CD4-positive, CD25-positive, alpha-beta regulatory T cell (primary cell): ENCODE measurements around the gene PPIL4. TPM values are rescaled to one million over a fixed set of nuclear protein-coding genes. Genes with fewer than 3 reads are reported as not detected.

Experiments used
- ATAC-seq, 2 donors: fragments of 150-1000 bp; cut with Tn5 transposase; one replicate each; pipeline ENCODE4 v1.10.0; 2021; ENCODE audit warnings: low read depth in 2 of 2, moderate number of reproducible peaks in 2 of 2, moderate library complexity in 1 of 2
- DNase-seq, 3 donors: peaks; one replicate each; pipeline versions ENCODE4 v3.0.0 to v3.0.0-alpha.2; 2012 to 2022; ENCODE audit warnings: mixed read lengths in 1 of 3
- H3K27ac ChIP-seq: one replicate; pipeline ENCODE4 v1.7.0; 2013; ENCODE audit warnings: mild to moderate bottlenecking, low read length; ENCODE audit not compliant: insufficient read depth, poor library complexity, severe bottlenecking
- H3K27me3 ChIP-seq: one replicate; pipeline ENCODE4 v1.7.0; 2013; ENCODE audit warnings: low read length; ENCODE audit not compliant: control insufficient read depth, insufficient read depth
- H3K36me3 ChIP-seq: one replicate; pipeline ENCODE4 v1.7.0; 2013; ENCODE audit warnings: mild to moderate bottlenecking, low read length, moderate library complexity; ENCODE audit not compliant: control insufficient read depth, insufficient read depth
- H3K4me1 ChIP-seq: 2 replicates; pipeline ENCODE4 v1.7.0; 2013; ENCODE audit warnings: mild to moderate bottlenecking, low read length; ENCODE audit not compliant: insufficient read depth, control insufficient read depth, poor library complexity, severe bottlenecking
- H3K4me3 ChIP-seq: one replicate; pipeline ENCODE4 v1.7.0; 2013; ENCODE audit warnings: low read depth, mild to moderate bottlenecking, low read length, moderate library complexity
- H3K9me3 ChIP-seq, 2 experiments: 1 replicate in 1 of 2; 2 replicates in 1 of 2; pipeline ENCODE4 v1.7.0; 2013; ENCODE audit warnings: low read length in 2 of 2, mild to moderate bottlenecking in 1 of 2, moderate library complexity in 1 of 2; ENCODE audit not compliant: control insufficient read depth in 2 of 2
- H3K27ac Mint-ChIP-seq, 3 donors: one replicate each; pipeline ENCODE4 v1.8.0; 2020 to 2022; ENCODE audit warnings: mild to moderate bottlenecking in 3 of 3, mixed read lengths in 3 of 3, moderate library complexity in 2 of 3
- H3K27me3 Mint-ChIP-seq: one replicate; pipeline ENCODE4 v1.8.0; 2022; ENCODE audit warnings: mild to moderate bottlenecking, mixed read lengths
- H3K36me3 Mint-ChIP-seq: one replicate; pipeline ENCODE4 v1.8.0; 2020; ENCODE audit warnings: mixed read lengths
- H3K4me1 Mint-ChIP-seq, 4 donors: one replicate each; pipeline ENCODE4 v1.8.0; 2020 to 2022; ENCODE audit warnings: mixed read lengths in 4 of 4, mild to moderate bottlenecking in 1 of 4
- H3K4me3 Mint-ChIP-seq, 4 donors: one replicate each; pipeline ENCODE4 v1.8.0; 2020 to 2022; ENCODE audit warnings: mild to moderate bottlenecking in 4 of 4, mixed read lengths in 4 of 4, moderate library complexity in 3 of 4
- H3K9me3 Mint-ChIP-seq, 7 donors: one replicate each; pipeline ENCODE4 v1.8.0; 2020 to 2022; ENCODE audit warnings: mixed read lengths in 7 of 7, mild to moderate bottlenecking in 3 of 7, moderate library complexity in 2 of 7
- polyA plus RNA-seq, 4 donors: library from polyadenylated mRNA; unstranded; fragments of 300-500 nt; fragmentation: Illumina TruSeq; gene quantifications; one replicate each; pipeline ENCODE4 v1.2.3, GENCODE V29; 2021
- total RNA-seq: library from RNA; stranded (reverse); gene quantifications from one replicate; pipeline ENCODE4 v1.2.3, GENCODE V29; 2022

Gene PPIL4
- total and polyA plus RNA-seq, 5 donors from 2014 or later = 10.0 to 40.8 (median 12.8) TPM

DNA sequence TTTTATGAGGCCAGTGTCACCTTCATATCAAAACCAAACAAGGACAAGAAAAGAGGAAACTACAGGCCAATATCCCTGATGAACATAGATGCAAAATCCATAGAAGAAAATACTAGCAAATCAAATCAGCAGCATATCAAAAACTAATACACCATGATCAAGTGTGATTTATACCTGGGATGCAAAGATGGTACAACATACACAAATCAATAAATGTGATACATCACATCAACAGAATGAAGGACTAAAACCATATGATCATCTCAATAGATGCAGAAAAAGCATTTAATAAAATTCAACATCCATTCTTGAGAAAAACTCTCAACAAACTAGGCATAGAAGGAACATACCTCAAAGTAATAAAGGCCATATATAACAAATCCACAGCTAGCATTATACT lies 12.2 kb upstream of the PPIL4 start:
- Histone ChIP-seq H3K36me3 (no peaks in the 10 kb centered on the region), H3K4me3 (no peak overlapping the region), H3K27ac (no peak overlapping the region), H3K4me1 (no peaks in the 10 kb centered on the region), H3K9me3 (no peaks in the 10 kb centered on the region), H3K27me3 (peaks cover 15% of the 10 kb centered on the region)
- Mint-ChIP-seq H3K27me3 (peaks cover 69% of the 10 kb centered on the region), H3K27ac (no peak overlapping the region), H3K9me3 (no peaks in the 10 kb centered on the region), H3K4me3 (peak overlapping the region in 1 of 4 donors; percentile 55), H3K4me1 (no peaks in the 10 kb centered on the region), H3K36me3 (no peaks in the 10 kb centered on the region)
- no peak for ATAC-seq
- DNase-seq = no peak

DNA sequence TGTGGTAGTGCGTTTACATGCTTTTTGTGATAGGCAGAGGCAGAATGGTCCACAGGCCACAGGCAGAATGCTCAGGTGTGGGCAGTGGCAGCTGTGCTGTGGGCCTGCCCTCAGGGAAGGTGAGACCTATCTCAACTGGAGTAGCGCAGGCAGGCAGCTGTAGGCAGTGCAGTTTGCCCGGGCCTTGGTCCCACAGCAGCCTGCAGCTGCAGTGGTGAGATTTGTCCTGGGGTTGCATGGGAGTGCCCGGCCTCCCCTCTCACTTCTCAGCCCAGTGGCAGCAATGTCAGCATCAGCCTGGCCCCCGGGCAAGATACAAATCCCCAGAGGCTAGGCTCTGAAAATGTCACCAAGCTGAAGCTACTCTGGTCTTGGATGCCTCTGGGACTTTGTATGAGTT lies 6.1 kb upstream of the PPIL4 start:
- peaks cover 9% of the 10 kb centered on the region for H3K27me3 ChIP-seq
- Mint-ChIP-seq H3K36me3 (no peaks in the 10 kb centered on the region), H3K4me3 (peak overlapping the region in 1 of 4 donors; percentile 10), H3K9me3 (no peaks in the 10 kb centered on the region), H3K27ac (no peak overlapping the region), H3K4me1 (no peaks in the 10 kb centered on the region), H3K27me3 (peaks cover 48% of the 10 kb centered on the region)
- H3K36me3 ChIP-seq = no peaks in the 10 kb centered on the region
- ATAC-seq (no peak), DNase-seq (no peak)
- H3K4me3 ChIP-seq = no peak overlapping the region
- no peaks in the 10 kb centered on the region for H3K9me3 ChIP-seq
- no peak overlapping the region for H3K27ac ChIP-seq
- H3K4me1 ChIP-seq = no peaks in the 10 kb centered on the region

DNA sequence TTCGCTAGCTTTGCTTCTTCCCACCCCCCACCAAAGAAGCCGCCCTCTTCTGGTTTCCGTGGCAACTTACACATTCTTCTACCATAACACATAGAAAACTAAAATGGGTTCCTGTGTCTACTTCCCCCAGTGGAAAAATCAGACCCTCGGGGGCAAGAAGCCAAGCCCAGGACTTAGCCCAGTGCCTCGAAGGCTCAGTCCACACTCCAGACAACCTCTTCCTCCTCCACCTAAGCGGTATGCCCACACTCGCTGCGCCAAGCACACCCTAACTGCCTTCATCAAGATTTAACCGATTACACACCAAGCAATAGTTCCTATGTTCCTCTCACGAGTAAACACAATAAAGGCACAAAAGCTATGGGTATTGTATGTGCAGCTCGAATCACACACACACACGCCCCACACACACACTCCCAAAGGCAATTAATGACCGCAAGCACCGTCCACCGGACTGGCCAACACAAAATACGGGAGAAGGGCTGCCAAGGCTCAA lies 537 bp downstream of the PPIL4 start:
- H3K36me3 Mint-ChIP-seq = peaks cover 3% of the 10 kb centered on the region
- Histone ChIP-seq H3K36me3 (peaks cover 11% of the 10 kb centered on the region), H3K4me3 (peak overlapping the region; percentile 100), H3K4me1 (peaks cover 28% of the 10 kb centered on the region), H3K27ac (peak overlapping the region; percentile 100), H3K27me3 (no peaks in the 10 kb centered on the region), H3K9me3 (no peaks in the 10 kb centered on the region)
- H3K9me3 Mint-ChIP-seq = peaks cover 0 to 3% (median 0%) of the 10 kb centered on the region in 7 donors
- DNase-seq (peak; percentile 66 to 84 (median 79)), ATAC-seq (peak; percentile 43 to 58)
- peaks cover 11% of the 10 kb centered on the region for H3K27me3 Mint-ChIP-seq
- H3K4me1 Mint-ChIP-seq = peaks cover 26 to 39% (median 34%) of the 10 kb centered on the region in 4 donors
- H3K27ac Mint-ChIP-seq = peak overlapping the region; percentile 99 to 100 (median 100)
- H3K4me3 Mint-ChIP-seq = peak overlapping the region; percentile 98 to 99 (median 99)

DNA sequence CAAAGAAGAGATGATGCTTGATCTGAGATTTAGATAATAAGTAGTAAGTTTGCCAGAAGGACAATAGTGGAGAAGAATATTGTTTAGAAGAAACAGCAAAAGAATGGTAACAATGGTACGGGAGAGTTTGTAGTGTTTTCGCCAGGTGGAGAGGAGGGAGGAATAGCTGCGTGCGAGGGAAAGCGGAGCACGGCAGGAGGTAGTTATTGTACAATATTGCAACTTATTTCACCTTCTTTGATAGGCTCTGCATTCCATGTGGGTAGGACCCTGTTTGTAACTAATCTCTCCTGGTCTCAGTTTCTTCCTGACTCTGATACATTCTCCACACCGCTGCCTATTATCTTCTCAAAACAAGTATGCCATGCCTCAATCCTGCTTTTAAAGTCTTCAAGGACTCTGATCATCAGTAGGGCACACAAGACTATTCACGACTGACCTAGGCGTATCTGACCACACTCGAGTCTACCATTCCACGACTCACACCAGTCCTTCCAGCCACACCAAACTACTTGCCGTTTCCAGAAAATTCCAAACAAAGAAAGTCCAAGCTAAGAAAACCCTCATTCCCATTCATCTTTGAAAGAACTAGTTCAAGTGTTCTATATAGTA lies 1.1 kb downstream of the PPIL4 start:
- Mint-ChIP-seq H3K36me3 (peaks cover 3% of the 10 kb centered on the region), H3K27me3 (peaks cover 11% of the 10 kb centered on the region), H3K4me3 (peak overlapping the region; percentile 98 to 99 (median 99)), H3K27ac (peak overlapping the region; percentile 99 to 100 (median 100)), H3K9me3 (peaks cover 0 to 3% (median 0%) of the 10 kb centered on the region in 7 donors), H3K4me1 (peaks cover 26 to 42% (median 34%) of the 10 kb centered on the region in 4 donors)
- DNase-seq (no peak), ATAC-seq (no peak)
- peak overlapping the region; percentile 100 for H3K4me3 ChIP-seq
- H3K36me3 ChIP-seq = peaks cover 15% of the 10 kb centered on the region
- H3K27me3 ChIP-seq = no peaks in the 10 kb centered on the region
- H3K27ac ChIP-seq = peak overlapping the region; percentile 100
- H3K9me3 ChIP-seq = no peaks in the 10 kb centered on the region
- H3K4me1 ChIP-seq = peaks cover 28% of the 10 kb centered on the region

DNA sequence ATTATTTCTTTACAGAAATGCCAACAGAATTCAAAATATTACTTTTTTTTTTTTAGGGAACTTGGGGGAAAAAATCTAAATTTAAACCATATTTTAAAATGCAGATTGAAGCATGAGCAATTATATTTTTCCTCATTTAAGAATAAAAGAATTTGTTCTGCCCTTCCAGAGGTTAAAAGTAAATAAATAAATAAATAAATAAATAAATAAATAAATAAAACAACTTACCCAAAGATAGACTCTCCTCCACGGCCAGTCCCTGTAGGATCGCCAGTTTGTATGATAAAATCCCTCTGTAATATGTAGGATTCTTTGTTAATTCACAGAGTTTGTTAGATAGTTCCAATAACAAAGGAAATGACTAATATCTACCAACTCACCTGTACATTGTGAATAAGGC lies 4.7 kb downstream of the PPIL4 start:
- Histone ChIP-seq H3K9me3 (no peaks in the 10 kb centered on the region), H3K4me3 (no peak overlapping the region), H3K27me3 (no peaks in the 10 kb centered on the region), H3K36me3 (peaks cover 48% of the 10 kb centered on the region), H3K27ac (peak overlapping the region; percentile 10), H3K4me1 (peaks cover 28% of the 10 kb centered on the region)
- no peak overlapping the region for H3K27ac Mint-ChIP-seq
- DNase-seq (no peak), ATAC-seq (no peak)
- peaks cover 4% of the 10 kb centered on the region for H3K27me3 Mint-ChIP-seq
- no peak overlapping the region for H3K4me3 Mint-ChIP-seq
- peaks cover 28 to 46% (median 35%) of the 10 kb centered on the region in 4 donors for H3K4me1 Mint-ChIP-seq
- H3K9me3 Mint-ChIP-seq = peaks cover 0 to 3% (median 0%) of the 10 kb centered on the region in 7 donors
- peaks cover 19% of the 10 kb centered on the region for H3K36me3 Mint-ChIP-seq

DNA sequence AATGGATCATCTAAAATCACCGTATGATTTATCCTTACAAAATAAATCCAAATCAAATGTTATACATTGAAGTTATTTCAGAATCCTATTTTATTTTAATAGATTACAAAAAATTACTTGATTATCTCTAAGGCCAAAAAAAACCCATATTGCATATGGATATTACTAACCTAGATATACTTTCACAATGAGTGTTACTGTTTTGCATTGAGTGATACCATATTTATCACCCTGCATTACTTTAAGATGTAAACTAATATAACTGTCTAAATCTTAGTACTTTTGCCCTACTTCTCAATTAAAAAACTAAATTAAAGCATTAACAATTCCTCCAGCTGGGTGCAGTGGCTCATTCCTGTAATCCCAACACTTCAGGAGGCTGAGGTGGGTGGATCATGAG lies 11.1 kb downstream of the PPIL4 start:
- Mint-ChIP-seq H3K27me3 (no peaks in the 10 kb centered on the region), H3K4me3 (no peak overlapping the region), H3K36me3 (peaks cover 31% of the 10 kb centered on the region), H3K4me1 (peaks cover 0 to 22% (median 16%) of the 10 kb centered on the region in 4 donors), H3K9me3 (no peaks in the 10 kb centered on the region), H3K27ac (no peak overlapping the region)
- Histone ChIP-seq H3K9me3 (no peaks in the 10 kb centered on the region), H3K36me3 (peaks cover 90% of the 10 kb centered on the region), H3K27me3 (no peaks in the 10 kb centered on the region), H3K4me3 (no peak overlapping the region), H3K27ac (no peak overlapping the region), H3K4me1 (no peaks in the 10 kb centered on the region)
- ATAC-seq = no peak
- DNase-seq = no peak

DNA sequence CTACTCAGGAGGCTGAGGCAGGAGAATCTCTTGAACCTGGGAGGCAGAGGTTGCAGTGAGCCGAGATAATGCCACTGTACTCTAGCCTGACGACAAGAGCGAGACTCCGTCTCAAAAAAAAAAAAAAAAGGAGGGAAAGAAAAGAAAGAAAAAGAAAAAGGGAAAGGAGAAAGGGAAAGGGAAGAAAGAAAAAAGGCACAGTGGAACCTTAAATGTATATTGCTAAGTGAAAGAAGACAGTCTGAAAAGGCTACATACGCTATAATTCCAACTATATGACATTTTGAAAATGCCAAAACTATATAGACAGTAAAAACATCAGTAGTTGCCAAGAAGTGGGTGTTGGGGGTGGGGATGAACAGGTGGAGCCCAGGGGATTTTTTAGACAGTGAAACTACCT lies 16.2 kb downstream of the PPIL4 start:
- ATAC-seq (no peak), DNase-seq (no peak)
- Histone ChIP-seq H3K36me3 (peaks cover 85% of the 10 kb centered on the region), H3K9me3 (no peaks in the 10 kb centered on the region), H3K27me3 (no peaks in the 10 kb centered on the region), H3K4me1 (no peaks in the 10 kb centered on the region), H3K4me3 (no peak overlapping the region), H3K27ac (no peak overlapping the region)
- peaks cover 12 to 37% (median 20%) of the 10 kb centered on the region in 4 donors for H3K4me1 Mint-ChIP-seq
- peak overlapping the region in 2 of 3 donors; percentile 65 to 75 for H3K27ac Mint-ChIP-seq
- no peaks in the 10 kb centered on the region for H3K27me3 Mint-ChIP-seq
- no peaks in the 10 kb centered on the region for H3K9me3 Mint-ChIP-seq
- no peak overlapping the region for H3K4me3 Mint-ChIP-seq
- H3K36me3 Mint-ChIP-seq = peaks cover 31% of the 10 kb centered on the region

DNA sequence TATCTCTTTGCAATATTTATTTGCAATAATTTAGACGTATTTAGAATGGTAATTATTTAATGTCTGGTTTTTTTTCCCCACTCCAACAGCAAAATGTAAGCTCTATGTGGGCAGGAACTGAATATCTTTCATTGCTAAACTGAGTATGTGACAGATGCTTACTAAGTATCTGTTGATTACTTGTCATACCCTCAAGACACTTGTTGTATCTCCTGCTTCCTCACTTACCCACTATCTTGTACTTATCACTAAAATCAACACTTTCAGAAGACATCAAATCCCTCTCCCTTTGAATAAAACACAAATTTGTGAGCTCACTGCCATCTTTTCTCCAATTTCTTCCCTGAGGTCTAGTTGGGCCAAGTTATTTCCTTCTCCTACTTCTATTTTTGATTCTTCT lies 30.3 kb downstream of the PPIL4 start:
- Mint-ChIP-seq H3K36me3 (peaks cover 45% of the 10 kb centered on the region), H3K27me3 (no peaks in the 10 kb centered on the region), H3K4me1 (peaks cover 30 to 51% (median 40%) of the 10 kb centered on the region in 4 donors), H3K27ac (peak overlapping the region; percentile 27 to 57 (median 35)), H3K4me3 (no peak overlapping the region), H3K9me3 (no peaks in the 10 kb centered on the region)
- Histone ChIP-seq H3K36me3 (peaks cover 50% of the 10 kb centered on the region), H3K4me1 (peaks cover 15% of the 10 kb centered on the region), H3K4me3 (no peak overlapping the region), H3K27ac (peak overlapping the region; percentile 28), H3K9me3 (no peaks in the 10 kb centered on the region), H3K27me3 (no peaks in the 10 kb centered on the region)
- ATAC-seq (no peak), DNase-seq (no peak)
